IMR-90 (cell line): ENCODE results near the gene CSTA. TPM values are rescaled to one million over a fixed set of nuclear protein-coding genes. Genes with fewer than 3 reads are reported as not detected.

Experiments used
- ATAC-seq: fragments of 200-7000 bp; cut with Tn5 transposase; 2 replicates; pipeline ENCODE4 v1.9.1; 2020; ENCODE audit warnings: low read depth, mild to moderate bottlenecking, moderate library complexity
- BruUV-seq: library from RNA; stranded (reverse); fragments of 400-500 nt; replicated peaks from 2 replicates; lab custom pipeline; 2021; lab: Mats Ljungman, UMichigan
- CTCF ChIA-PET: fragments of 300-600 bp; formaldehyde crosslinking; extraction: SDS; loops from one replicate; lab custom pipeline; 2021; ENCODE audit warnings: antibody characterized with exemption; lab: Yijun Ruan, JAX
- POLR2A ChIA-PET: fragments of 300-600 bp; sonication (Branson Sonifier 250); formaldehyde crosslinking; loops from one replicate; lab custom pipeline; 2022; ENCODE audit warnings: antibody characterized with exemption; ENCODE audit not compliant: unreplicated experiment; lab: Charles Lee
- DNase-seq: peaks from one replicate; pipeline ENCODE4 v3.0.0; 2013
- H2AFZ ChIP-seq: replicated peaks from 2 replicates; pipeline ENCODE3; 2013; ENCODE audit warnings: low read length, mild to moderate bottlenecking; ENCODE audit not compliant: poor library complexity
- H2AK5ac ChIP-seq: 2 replicates; pipeline ENCODE4 v1.6.1; 2013; ENCODE audit warnings: low read depth, low read length, inconsistent platforms
- H2AK9ac ChIP-seq: replicated peaks from 2 replicates; pipeline ENCODE3; 2013; ENCODE audit warnings: mild to moderate bottlenecking, low read depth, low read length, moderate library complexity; ENCODE audit not compliant: poor library complexity
- H2BK120ac ChIP-seq: 2 replicates; pipeline ENCODE4 v1.6.1; 2013; ENCODE audit warnings: low read depth, low read length, inconsistent platforms
- H2BK15ac ChIP-seq: 3 replicates; pipeline ENCODE4 v1.6.1; 2013; ENCODE audit warnings: low read depth, low read length, inconsistent platforms
- H2BK20ac ChIP-seq: 2 replicates; pipeline ENCODE4 v1.6.1; 2013; ENCODE audit warnings: low read depth, mild to moderate bottlenecking, inconsistent platforms, low read length, moderate library complexity
- H2BK5ac ChIP-seq: 2 replicates; pipeline ENCODE4 v1.6.1; 2013; ENCODE audit warnings: mild to moderate bottlenecking, low read depth, low read length, inconsistent platforms; ENCODE audit not compliant: poor library complexity, severe bottlenecking
- H3K14ac ChIP-seq: replicated peaks from 2 replicates; pipeline ENCODE4 v1.6.1; 2013; ENCODE audit warnings: low read depth, low read length, inconsistent platforms
- H3K18ac ChIP-seq: 2 replicates; pipeline ENCODE4 v1.6.1; 2013; ENCODE audit warnings: low read depth, low read length, control low read depth
- H3K23ac ChIP-seq: 2 replicates; pipeline ENCODE4 v1.6.1; 2013; ENCODE audit warnings: low read depth, low read length, inconsistent platforms
- H3K27ac ChIP-seq: 2 replicates; pipeline ENCODE4 v1.5.1; 2013; ENCODE audit warnings: mild to moderate bottlenecking, control low read depth, low read length; ENCODE audit not compliant: insufficient read depth
- H3K27me3 ChIP-seq: 2 replicates; pipeline ENCODE4 v1.6.1; 2013; ENCODE audit warnings: low read length; ENCODE audit not compliant: control insufficient read depth, insufficient read depth
- H3K36me3 ChIP-seq: 2 replicates; pipeline ENCODE4 v1.6.1; 2013; ENCODE audit warnings: low read length, mixed read lengths; ENCODE audit not compliant: control insufficient read depth, insufficient read depth
- H3K4ac ChIP-seq: 2 replicates; pipeline ENCODE4 v1.6.1; 2013; ENCODE audit warnings: low read depth, low read length, inconsistent platforms
- H3K4me1 ChIP-seq: 2 replicates; pipeline ENCODE4 v1.6.1; 2013; ENCODE audit warnings: low read length, mixed read lengths; ENCODE audit not compliant: control insufficient read depth, insufficient read depth
- H3K4me2 ChIP-seq: 2 replicates; pipeline ENCODE4 v1.6.1; 2013; ENCODE audit warnings: low read depth, mild to moderate bottlenecking, control low read depth, low read length, moderate library complexity
- H3K4me3 ChIP-seq: 2 replicates; pipeline ENCODE4 v1.5.1; 2013; ENCODE audit warnings: low read depth, mild to moderate bottlenecking, control low read depth, low read length, moderate library complexity; ENCODE audit not compliant: insufficient read depth
- H3K56ac ChIP-seq: 2 replicates; pipeline ENCODE4 v1.6.1; 2013; ENCODE audit warnings: low read length, inconsistent platforms; ENCODE audit not compliant: insufficient read depth; ENCODE audit errors: extremely low read depth
- H3K79me1 ChIP-seq, 2 experiments: 2 replicates each; pipeline ENCODE4 v1.6.1; 2013; ENCODE audit warnings: low read length in 2 of 2, inconsistent platforms in 1 of 2, low read depth in 1 of 2
- H3K9ac ChIP-seq: 2 replicates; pipeline ENCODE4 v1.6.1; 2013; ENCODE audit warnings: low read depth, low read length, control low read depth
- H3K9me1 ChIP-seq: 2 replicates; pipeline ENCODE4 v1.6.1; 2013; ENCODE audit warnings: low read length, inconsistent platforms; ENCODE audit not compliant: insufficient read depth
- H3K9me3 ChIP-seq: 2 replicates; pipeline ENCODE4 v1.6.1; 2013; ENCODE audit warnings: low read length; ENCODE audit not compliant: control insufficient read depth, insufficient read depth
- H4K20me1 ChIP-seq: 2 replicates; pipeline ENCODE4 v1.6.1; 2013; ENCODE audit warnings: low read length, inconsistent platforms; ENCODE audit not compliant: insufficient read depth
- H4K5ac ChIP-seq: 2 replicates; pipeline ENCODE4 v1.6.1; 2013; ENCODE audit warnings: mild to moderate bottlenecking, low read depth, low read length, control low read depth
- H4K8ac ChIP-seq, 2 experiments: 2 replicates each; pipeline ENCODE4 v1.6.1; 2013; ENCODE audit warnings: low read depth in 2 of 2, low read length in 2 of 2, control low read depth in 1 of 2, inconsistent platforms in 1 of 2
- H4K91ac ChIP-seq: 2 replicates; pipeline ENCODE4 v1.6.1; 2013; ENCODE audit warnings: low read depth, low read length, inconsistent platforms; ENCODE audit not compliant: insufficient read depth
- CEBPB ChIP-seq: IDR thresholded peaks from 2 replicates; pipeline ENCODE4 v1.6.1; 2012; ENCODE audit warnings: low read depth, low read length, improper control_type of control experiment
- MAFK ChIP-seq: IDR thresholded peaks from 2 replicates; pipeline ENCODE4 v1.6.1; 2012; ENCODE audit warnings: low read depth, low read length, improper control_type of control experiment
- MXI1 ChIP-seq: IDR thresholded peaks from 2 replicates; pipeline ENCODE4 v1.6.1; 2012; ENCODE audit warnings: low read depth, mild to moderate bottlenecking, low read length, moderate library complexity, borderline replicate concordance
- NFE2L2 ChIP-seq: fragments of 150-350 bp; IDR thresholded peaks from 2 replicates; pipeline ENCODE4 v1.6.1; 2016; ENCODE audit warnings: low read depth, mild to moderate bottlenecking, low read length
- POLR2A ChIP-seq: IDR thresholded peaks from 2 replicates; pipeline ENCODE4 v1.6.1; 2012; ENCODE audit warnings: mild to moderate bottlenecking, low read depth, low read length
- RCOR1 ChIP-seq: IDR thresholded peaks from 2 replicates; pipeline ENCODE4 v1.6.1; 2012; ENCODE audit warnings: mild to moderate bottlenecking, low read length, improper control_type of control experiment; ENCODE audit not compliant: insufficient replicate concordance
- SMC3 ChIP-seq: fragments of 150-350 bp; IDR thresholded peaks from 2 replicates; pipeline ENCODE4 v1.6.1; 2016; ENCODE audit warnings: low read depth, mild to moderate bottlenecking, antibody characterized with exemption, low read length, moderate library complexity
- whole genome bisulfite sequencing, 2 experiments: methylation state at CpG; one replicate each; pipeline versions ENCODE4 v1.1.5 to v1.1.7; 2013; ENCODE audit warnings: missing lambda C conversion rate in 2 of 2; ENCODE audit not compliant: insufficient read length in 1 of 2; ENCODE audit errors: extremely low coverage in 2 of 2; 5-methylcytosine and 5-hydroxymethylcytosine counted together
- dilution Hi-C: fragments of 300-500 bp; cut with HindIII; formaldehyde crosslinking; loops from one replicate; pipeline ENCODE4 v1.14.3; 2018; ENCODE audit warnings: low sequenced_read_pairs; ENCODE audit not compliant: unreplicated experiment
- in situ Hi-C: fragments of 300-500 bp; cut with MboI; formaldehyde crosslinking; loops from 3 replicates; pipeline ENCODE4 v1.14.3; 2019; ENCODE audit warnings: low sequenced_read_pairs, inconsistent platforms, mixed read lengths
- intact Hi-C: fragments of 100-400 bp; cut with micrococcal nuclease; formaldehyde crosslinking; loops from 2 replicates; pipeline ENCODE4 v1.10.0; 2022
- polyA plus RNA-seq, 3 experiments: library from polyadenylated mRNA; depleted of rRNA; stranded (reverse); fragments of >200 nt; gene quantifications; 2 replicates each; pipeline ENCODE4 v1.2.3, GENCODE V29; 2012; ENCODE audit warnings: low replicate concordance in 1 of 3
- total RNA-seq: library from RNA; depleted of rRNA; stranded (reverse); fragments of >200 nt; gene quantifications from 2 replicates; pipeline ENCODE4 v1.2.3, GENCODE V29; 2012
- TF ChIP-seq, protein P1 (sequence below): fragments of 150-350 bp; IDR thresholded peaks from 2 replicates; pipeline ENCODE4 v1.6.1; 2016; ENCODE audit warnings: low read depth, mild to moderate bottlenecking, low read length, moderate library complexity, borderline replicate concordance
- TF ChIP-seq, protein P2 (sequence below): fragments of 150-350 bp; IDR thresholded peaks from 2 replicates; pipeline ENCODE4 v1.6.1; 2017; ENCODE audit warnings: mild to moderate bottlenecking, antibody characterized with exemption, low read length, low read depth

CSTA gene
- total and polyA plus RNA-seq, 2 of the 4 experiments (the other 2 are of a cell fraction): 0.17 TPM; not detected in 1

DNA sequence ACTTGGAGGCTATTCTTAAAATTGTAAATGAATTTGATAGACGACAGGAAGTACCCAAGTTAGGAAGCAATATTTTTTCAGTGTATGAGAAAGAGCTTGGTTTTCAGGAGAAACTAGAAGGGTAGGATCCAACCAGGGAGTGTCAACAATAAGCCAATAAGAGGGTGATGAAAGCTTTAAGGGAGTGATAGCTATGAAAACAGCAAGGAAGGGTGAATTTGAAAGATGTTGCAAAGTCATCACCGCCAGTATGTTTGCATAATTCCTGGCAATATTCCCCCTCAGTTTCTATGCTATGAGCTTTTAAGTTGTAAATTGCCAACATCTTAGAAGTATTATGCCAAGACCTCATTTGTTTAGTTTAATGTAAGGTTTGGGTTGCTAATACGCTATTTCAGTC, 11.8 kb upstream of the CSTA start:
- CTCF ChIA-PET: no interaction called here
- Histone ChIP-seq H3K27me3 (no peaks in the 10 kb centered on the region; the same call in 1 of the 2 replicates), H3K9me3 (no peaks in the 10 kb centered on the region), H2BK5ac (no peak overlapping the region), H3K9me1 (no peaks in the 10 kb centered on the region), H2BK15ac (no peak overlapping the region), H3K4me2 (no peak overlapping the region), H2BK20ac (no peak overlapping the region), H3K56ac (no peak overlapping the region), H3K4ac (no peak overlapping the region), H3K23ac (no peak overlapping the region), H4K5ac (no peak overlapping the region), H4K91ac (no peak overlapping the region), H4K8ac (no peak overlapping the region), H2AK5ac (no peak overlapping the region), H3K9ac (no peak overlapping the region), H3K14ac (no peak overlapping the region), H3K18ac (no peak overlapping the region), H2AFZ (no peak overlapping the region), H4K20me1 (no peaks in the 10 kb centered on the region), H3K27ac (no peak overlapping the region), H2AK9ac (no peak overlapping the region), H3K36me3 (no peaks in the 10 kb centered on the region), H2BK120ac (no peak overlapping the region), H3K4me3 (no peak overlapping the region), H3K4me1 (no peaks in the 10 kb centered on the region), H3K79me1 (no peaks in the 10 kb centered on the region)
- WGBS, 2 experiments: 38% methylated on average over 1 of the region's 3 CpGs; no CpG with 5 or more reads in 1 of the 2 experiments
- in situ Hi-C loops: no loop called here
- no TSS peak for BruUV-seq
- DNase-seq (no peak), ATAC-seq (no peak)
- TF ChIP-seq, protein P1, sequence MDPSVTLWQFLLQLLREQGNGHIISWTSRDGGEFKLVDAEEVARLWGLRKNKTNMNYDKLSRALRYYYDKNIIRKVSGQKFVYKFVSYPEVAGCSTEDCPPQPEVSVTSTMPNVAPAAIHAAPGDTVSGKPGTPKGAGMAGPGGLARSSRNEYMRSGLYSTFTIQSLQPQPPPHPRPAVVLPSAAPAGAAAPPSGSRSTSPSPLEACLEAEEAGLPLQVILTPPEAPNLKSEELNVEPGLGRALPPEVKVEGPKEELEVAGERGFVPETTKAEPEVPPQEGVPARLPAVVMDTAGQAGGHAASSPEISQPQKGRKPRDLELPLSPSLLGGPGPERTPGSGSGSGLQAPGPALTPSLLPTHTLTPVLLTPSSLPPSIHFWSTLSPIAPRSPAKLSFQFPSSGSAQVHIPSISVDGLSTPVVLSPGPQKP: no peak
- no peak for TF ChIP-seq MXI1
- TF ChIP-seq NFE2L2: no peak
- no peak for TF ChIP-seq SMC3
- TF ChIP-seq, protein P2, sequence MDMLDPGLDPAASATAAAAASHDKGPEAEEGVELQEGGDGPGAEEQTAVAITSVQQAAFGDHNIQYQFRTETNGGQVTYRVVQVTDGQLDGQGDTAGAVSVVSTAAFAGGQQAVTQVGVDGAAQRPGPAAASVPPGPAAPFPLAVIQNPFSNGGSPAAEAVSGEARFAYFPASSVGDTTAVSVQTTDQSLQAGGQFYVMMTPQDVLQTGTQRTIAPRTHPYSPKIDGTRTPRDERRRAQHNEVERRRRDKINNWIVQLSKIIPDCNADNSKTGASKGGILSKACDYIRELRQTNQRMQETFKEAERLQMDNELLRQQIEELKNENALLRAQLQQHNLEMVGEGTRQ: no peak
- no peak for TF ChIP-seq POLR2A
- no peak for TF ChIP-seq RCOR1
- no peak for TF ChIP-seq MAFK
- TF ChIP-seq CEBPB: no peak
- POLR2A ChIA-PET: no interaction called here
- intact Hi-C loops: no loop called here
- dilution Hi-C loops: no loop called here
